GM10248 (cell line): ENCODE data around the gene ZBTB4.

Experiments
- CTCF ChIA-PET: fragments of 300-600 bp; sonication (Branson Sonifier 250); formaldehyde crosslinking; extraction: SDS; loops from one replicate; lab custom pipeline; 2021; ENCODE audit warnings: antibody characterized with exemption; lab: Yijun Ruan, JAX
- POLR2A ChIA-PET: fragments of 350-650 bp; sonication (Branson Sonifier 250); formaldehyde crosslinking; extraction: SDS; loops from one replicate; lab custom pipeline; 2020; ENCODE audit warnings: antibody characterized with exemption; lab: Yijun Ruan, JAX
- DNase-seq: peaks from one replicate; pipeline ENCODE4 v3.0.0; 2012; ENCODE audit errors: extremely low spot score
- CTCF ChIP-seq: IDR thresholded peaks from 2 replicates; pipeline ENCODE4 v1.5.1; 2012; ENCODE audit warnings: mild to moderate bottlenecking, low read depth; ENCODE audit errors: extremely low read depth, missing control alignments, control extremely low read depth

The ZBTB4 gene

GRCh38 chr17:7439462-7440112 lies 39.8 kb downstream of the ZBTB4 start, which contains the start of gene FGF11:
TSS of gene FGF11 (plus strand) at chr17:7439512. CDS start at chr17:7439621, 109 bp downstream.
- POLR2A ChIA-PET: interaction anchor here (0.9 to 2.1 kb wide), 3 partner anchors 9 to 45 kb away, joined by 4 to 12 read pairs (median 7); partner anchors contain the start of gene POLR2A
- no peak for TF ChIP-seq CTCF

DNA sequence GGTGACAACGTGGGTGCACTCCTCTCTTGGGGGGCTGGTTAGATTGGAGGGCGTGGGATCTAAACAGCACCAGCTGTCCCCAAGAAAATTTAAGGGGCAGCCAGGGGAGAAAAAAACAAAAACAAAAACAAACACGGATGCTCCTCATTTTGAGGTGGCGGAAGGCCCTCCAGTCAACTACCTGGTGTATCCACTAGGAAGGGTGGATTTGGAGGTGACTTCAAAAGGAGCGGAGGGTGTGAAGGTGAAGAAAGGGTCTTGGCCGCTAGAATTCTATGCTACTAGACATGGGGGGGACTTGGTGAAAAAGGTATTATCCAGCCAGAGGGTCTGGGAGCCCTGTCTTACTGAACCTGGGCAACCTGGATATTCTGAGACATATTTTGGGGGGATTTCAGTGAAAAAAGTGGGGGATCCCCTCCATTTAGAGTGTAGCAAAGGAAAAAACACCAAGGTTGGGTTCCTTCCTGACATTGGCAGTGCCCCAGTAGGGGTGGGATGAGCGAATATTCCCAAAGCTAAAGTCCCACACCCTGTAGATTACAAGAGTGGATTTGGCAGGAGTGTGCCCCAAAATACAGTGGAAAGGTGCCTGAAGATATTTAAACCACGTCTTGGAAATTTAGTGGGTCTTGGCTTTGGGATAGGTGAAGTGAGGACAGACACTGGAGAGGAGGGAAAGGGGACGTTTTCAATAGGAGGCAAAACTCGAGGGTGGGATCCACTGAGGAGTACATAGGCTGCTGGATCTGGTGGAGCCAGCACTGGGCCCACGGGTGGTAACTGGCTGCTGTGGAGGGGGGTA lies 40.6 kb downstream of the ZBTB4 start:
- TF ChIP-seq CTCF: no peak
- no peak for DNase-seq
- POLR2A ChIA-PET: interaction anchor here (0.6 to 1.2 kb wide), 3 partner anchors 45 to 135 kb away, joined by 3 to 8 read pairs (median 3); partner anchors contain the start of gene POLR2A
- CTCF ChIA-PET: interaction anchor here (0.6 to 5.3 kb wide), 6 partner anchors 13 to 121 kb away, joined by 3 to 43 read pairs (median 17); partner anchors contain the start of genes SENP3, SPEM2, TMEM95 and TNFSF13

More at GRCh38 chr17:7439462-7440112, 39.8 kb downstream of the ZBTB4 start, which contains the start of gene FGF11:
- CTCF ChIA-PET: interaction anchor here (1.2 to 4.5 kb wide), 5 partner anchors 13 to 121 kb away, joined by 3 to 20 read pairs (median 7); partner anchors contain the start of genes SENP3 and SPEM2
- DNase-seq: no peak

- DNase-seq: peak; percentile 52
- ChIA-PET POLR2A (interaction anchor here (0.6 to 1.2 kb wide), 3 partner anchors 46 to 136 kb away, joined by 3 to 8 read pairs (median 3); partner anchors contain the start of gene POLR2A), CTCF (interaction anchor here (0.6 to 5.3 kb wide), 5 partner anchors 15 to 122 kb away, joined by 3 to 43 read pairs (median 27); partner anchors contain the start of genes SENP3, TMEM95 and TNFSF13)
- TF ChIP-seq CTCF: no peak
Observed at GRCh38 chr17:7437950-7438614, 41.3 kb downstream of the ZBTB4 start.

GRCh38 chr17:7437369-7437863 lies 42.0 kb downstream of the ZBTB4 start:
- TF ChIP-seq CTCF: no peak
- ChIA-PET POLR2A (interaction anchor here (1.1 kb wide), 1 partner anchor 47 kb away, joined by 8 read pairs; the partner anchor contains the start of gene POLR2A), CTCF (interaction anchor here (0.9 to 5.3 kb wide), 17 partner anchors 8 to 152 kb away, joined by 3 to 43 read pairs (median 4); partner anchors contain the start of genes CHRNB1, POLR2A, SENP3 and SPEM2)
- DNase-seq: no peak

DNA sequence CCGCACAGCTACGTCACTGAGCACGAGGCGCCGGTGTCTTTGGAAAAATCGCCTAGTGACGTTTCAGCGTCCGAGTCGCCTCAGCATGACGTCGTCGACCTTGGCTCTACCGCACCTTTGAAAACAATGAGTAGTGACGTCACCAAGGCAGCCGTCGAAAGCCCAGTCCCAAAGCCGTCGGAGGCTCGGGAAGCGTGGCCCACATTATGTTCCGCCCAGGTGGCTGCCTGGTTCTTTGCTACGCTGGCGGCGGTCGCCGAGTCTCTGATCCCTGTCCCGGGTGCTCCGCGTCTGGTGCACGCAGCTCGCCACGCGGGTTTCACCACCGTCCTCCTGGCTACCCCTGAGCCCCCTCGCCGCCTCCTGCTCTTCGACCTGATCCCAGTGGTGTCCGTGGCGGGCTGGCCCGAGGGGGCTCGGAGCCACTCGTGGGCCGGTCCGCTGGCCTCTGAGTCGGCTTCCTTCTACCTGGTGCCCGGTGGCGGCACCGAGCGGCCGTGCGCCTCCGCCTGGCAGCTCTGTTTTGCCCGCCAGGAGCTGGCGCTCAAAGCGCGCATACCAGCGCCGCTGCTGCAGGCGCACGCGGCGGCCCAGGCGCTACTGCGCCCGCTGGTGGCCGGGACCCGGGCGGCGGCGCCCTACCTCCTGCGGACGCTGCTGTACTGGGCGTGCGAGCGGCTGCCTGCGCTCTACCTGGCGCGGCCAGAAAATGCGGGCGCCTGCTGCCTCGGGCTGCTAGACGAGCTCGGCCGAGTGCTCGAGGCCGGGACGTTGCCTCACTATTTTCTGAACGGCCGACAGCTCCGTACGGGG lies 42.7 kb downstream of the ZBTB4 start:
- ChIA-PET CTCF (interaction anchor here (0.8 to 5.3 kb wide), 20 partner anchors 9 to 152 kb away, joined by 3 to 43 read pairs (median 4); partner anchors contain the start of genes CHRNB1, POLR2A, SENP3 and SPEM2), POLR2A (interaction anchor here (1.2 to 1.8 kb wide), 2 partner anchors 33 to 47 kb away, joined by 6 to 12 read pairs; partner anchors contain the start of genes POLR2A and TMEM256)
- TF ChIP-seq CTCF: peak; percentile 92
- peak; percentile 71 for DNase-seq
